Measurements from ENCODE around the gene COMT. TPM values are rescaled to one million over a fixed set of nuclear protein-coding genes. Genes with fewer than 3 reads are reported as not detected.
"Not testable (repeated sequence)": the region's sequence is repeated elsewhere in the genome, so short reads cannot be mapped to it uniquely, and the experiment has no call there.

COMT gene
- total RNA-seq, 1 experiment from 2014 or later, result 30.8 TPM

GRCh38 chr22:19905347-19906276, 36.0 kb upstream of the COMT start:
- TF ChIP-seq HMGXB4 (CRISPR knock-in tag; IDR thresholded peaks at IDR 0.05), result no peak
- no peak for TF ChIP-seq SMAD3 (CRISPR knock-in tag; IDR thresholded peaks at IDR 0.05; ENCODE audit: borderline replicate concordance)
- TF ChIP-seq MXD4 (CRISPR knock-in tag; IDR thresholded peaks at IDR 0.05; ENCODE audit: borderline replicate concordance), result no peak
- TF ChIP-seq ATF3 (CRISPR knock-in tag; conservative IDR thresholded peaks at IDR 0.05), result no peak
- no peak for TF ChIP-seq MAX (CRISPR knock-in tag; IDR thresholded peaks at IDR 0.05)
- TF ChIP-seq JAZF1 (CRISPR knock-in tag; IDR thresholded peaks at IDR 0.05), result no peak
- no peak for ATAC-seq
- DNase-seq (ENCODE audit: low spot score), result no peak
- H3K9me3 Mint-ChIP-seq, result no peaks in the 10 kb centered on the region
- ChIA-PET CTCF (interaction anchor here (0.6 to 6.3 kb wide), 6 partner anchors 48 to 182 kb away, joined by 3 to 56 read pairs (median 3); partner anchors contain the start of gene GP1BB), POLR2A (no interaction called here)
- H3K27me3 Mint-ChIP-seq (ENCODE audit: low read depth), result no peaks in the 10 kb centered on the region; the same call in 1 of the 2 replicates
- peaks cover 11% of the 10 kb centered on the region for H3K4me1 Mint-ChIP-seq
- no peaks in the 10 kb centered on the region for H3K36me3 Mint-ChIP-seq
- H3K4me3 Mint-ChIP-seq, result no peak overlapping the region
- H3K27ac Mint-ChIP-seq, result peak overlapping the region; percentile 87; the same call in 1 of the 2 replicates

GRCh38 chr22:19906864-19907263, 34.7 kb upstream of the COMT start:
- H3K27ac Mint-ChIP-seq, ATAC-seq: not testable (repeated sequence)
- peaks cover 11% of the 10 kb centered on the region for H3K4me1 Mint-ChIP-seq

GRCh38 chr22:19907902-19908301, 33.7 kb upstream of the COMT start:
- H3K9me3 Mint-ChIP-seq; H3K36me3 Mint-ChIP-seq; H3K4me3 Mint-ChIP-seq; H3K27ac Mint-ChIP-seq; H3K27me3 Mint-ChIP-seq (ENCODE audit: low read depth); DNase-seq (ENCODE audit: low spot score); ATAC-seq; CTCF ChIA-PET; POLR2A ChIA-PET; H3K4me1 Mint-ChIP-seq: not testable (repeated sequence)

More at GRCh38 chr22:19906864-19907263, 34.7 kb upstream of the COMT start:
- H3K27me3 Mint-ChIP-seq (ENCODE audit: low read depth); DNase-seq (ENCODE audit: low spot score); H3K36me3 Mint-ChIP-seq; H3K9me3 Mint-ChIP-seq; POLR2A ChIA-PET; H3K4me3 Mint-ChIP-seq: not testable (repeated sequence)
- CTCF ChIA-PET, result interaction anchor here (6.3 kb wide), 1 partner anchor 176 kb away, joined by 56 read pairs; no protein-coding TSS in a partner anchor

GRCh38 chr22:19909350-19910179, 32.0 kb upstream of the COMT start:
- peaks cover 9% of the 10 kb centered on the region for H3K9me3 Mint-ChIP-seq
- peaks cover 14% of the 10 kb centered on the region for H3K36me3 Mint-ChIP-seq
- no peak overlapping the region; the same call in 1 of the 2 replicates for H3K27ac Mint-ChIP-seq
- peak; percentile 90 for DNase-seq (ENCODE audit: low spot score)
- no peak overlapping the region for H3K4me3 Mint-ChIP-seq
- H3K4me1 Mint-ChIP-seq, result no peaks in the 10 kb centered on the region; the same call in 1 of the 2 replicates
- peak; percentile 87 for ATAC-seq
- no peaks in the 10 kb centered on the region for H3K27me3 Mint-ChIP-seq (ENCODE audit: low read depth)
- POLR2A ChIA-PET, result interaction anchor here (0.6 kb wide), 1 partner anchor 386 kb away, joined by 3 read pairs; no protein-coding TSS in a partner anchor
- CTCF ChIA-PET, result interaction anchor here (0.6 to 4.8 kb wide), 59 partner anchors 9 to 277 kb away, joined by 3 to 155 read pairs (median 5); partner anchors contain the start of genes GNB1L, GP1BB, RTL10 and TANGO2
- no peak for TF ChIP-seq SMAD4 (CRISPR knock-in tag; IDR thresholded peaks at IDR 0.05)
- no peak for TF ChIP-seq GRHL2 (CRISPR knock-in tag; IDR thresholded peaks at IDR 0.05; ENCODE audit: insufficient replicate concordance, severe bottlenecking)
- no peak for TF ChIP-seq ZNF416 (CRISPR knock-in tag; IDR thresholded peaks at IDR 0.05)
- no peak for TF ChIP-seq E2F1 (CRISPR knock-in tag; IDR thresholded peaks at IDR 0.05)
- TF ChIP-seq ZNF425 (CRISPR knock-in tag; conservative IDR thresholded peaks at IDR 0.05), result no peak
- 0 out of 2 replicates have a peak, but pooled peaks have one; percentile 30 for TF ChIP-seq NFE2L1 (CRISPR knock-in tag; IDR thresholded peaks at IDR 0.05)
- no peak for TF ChIP-seq E2F4 (CRISPR knock-in tag; IDR thresholded peaks at IDR 0.05; ENCODE audit: borderline replicate concordance, low read depth)
- peak; percentile 80 for TF ChIP-seq CTCF (IDR thresholded peaks at IDR 0.05)

Data from WTC11 (cell line).